Trophoblast cell (in vitro differentiated cells and primary cell): Measurements from ENCODE around the gene CENPX.
A peak's percentile ranks its signal among the peaks of the same experiment; 100 is the strongest.
"Not testable (repeated sequence)": the region's sequence is repeated elsewhere in the genome, so short reads cannot be mapped to it uniquely, and the experiment has no call there.

Source experiments
- DNase-seq, 2 donors: peaks; one replicate each; pipeline ENCODE4 v3.0.0-alpha.2; 2016
- H2AFZ ChIP-seq: 2 replicates; pipeline ENCODE4 v1.6.1; 2013; ENCODE audit warnings: low read length, moderate library complexity, mild to moderate bottlenecking; ENCODE audit not compliant: insufficient read depth, poor library complexity
- H2AK5ac ChIP-seq: 2 replicates; pipeline ENCODE4 v1.6.1; 2013; ENCODE audit warnings: mild to moderate bottlenecking, low read length
- H2BK120ac ChIP-seq: 2 replicates; pipeline ENCODE4 v1.6.1; 2013; ENCODE audit warnings: low read length, mild to moderate bottlenecking, moderate library complexity; ENCODE audit not compliant: insufficient read depth, poor library complexity
- H2BK12ac ChIP-seq: 2 replicates; pipeline ENCODE4 v1.6.1; 2013; ENCODE audit warnings: mild to moderate bottlenecking, low read length, moderate library complexity
- H2BK5ac ChIP-seq: 2 replicates; pipeline ENCODE4 v1.6.1; 2013; ENCODE audit warnings: low read length, low read depth, moderate library complexity, mild to moderate bottlenecking; ENCODE audit not compliant: poor library complexity
- H3K14ac ChIP-seq: 2 replicates; pipeline ENCODE4 v1.6.1; 2013; ENCODE audit warnings: mild to moderate bottlenecking, low read length
- H3K18ac ChIP-seq: 2 replicates; pipeline ENCODE4 v1.6.1; 2013; ENCODE audit warnings: mild to moderate bottlenecking, low read length
- H3K23ac ChIP-seq: 2 replicates; pipeline ENCODE4 v1.6.1; 2013; ENCODE audit warnings: low read length
- H3K27ac ChIP-seq: 2 replicates; pipeline ENCODE4 v1.5.1; 2013; ENCODE audit warnings: low read depth, mild to moderate bottlenecking, inconsistent platforms, low read length, moderate library complexity
- H3K27me3 ChIP-seq: 2 replicates; pipeline ENCODE4 v1.6.1; 2013; ENCODE audit warnings: inconsistent platforms, mild to moderate bottlenecking, low read length, moderate library complexity; ENCODE audit not compliant: insufficient read depth
- H3K36me3 ChIP-seq, 2 experiments: 1 replicate in 1 of 2; 2 replicates in 1 of 2; pipeline ENCODE4 v1.6.1; 2013; ENCODE audit warnings: low read length in 2 of 2, mild to moderate bottlenecking in 2 of 2, moderate library complexity in 1 of 2; ENCODE audit not compliant: insufficient read depth in 2 of 2, control insufficient read depth in 1 of 2
- H3K4ac ChIP-seq: 2 replicates; pipeline ENCODE4 v1.6.1; 2013; ENCODE audit warnings: low read depth, mild to moderate bottlenecking, low read length, moderate library complexity
- H3K4me1 ChIP-seq, 2 experiments: 1 replicate in 1 of 2; 2 replicates in 1 of 2; pipeline ENCODE4 v1.6.1; 2013; ENCODE audit warnings: low read length in 2 of 2, mild to moderate bottlenecking in 2 of 2, moderate library complexity in 1 of 2; ENCODE audit not compliant: insufficient read depth in 2 of 2, control insufficient read depth in 1 of 2
- H3K4me2 ChIP-seq: 2 replicates; pipeline ENCODE4 v1.6.1; 2013; ENCODE audit warnings: inconsistent platforms, mild to moderate bottlenecking, low read length, moderate library complexity
- H3K4me3 ChIP-seq: 2 replicates; pipeline ENCODE4 v1.5.1; 2013; ENCODE audit warnings: mild to moderate bottlenecking, low read depth, low read length, inconsistent platforms
- H3K79me1 ChIP-seq: one replicate; pipeline ENCODE4 v1.6.1; 2013; ENCODE audit warnings: low read length
- H3K79me2 ChIP-seq: 2 replicates; pipeline ENCODE4 v1.6.1; 2013; ENCODE audit warnings: low read length, mild to moderate bottlenecking; ENCODE audit not compliant: control insufficient read depth, insufficient read depth, poor library complexity
- H3K9ac ChIP-seq: 2 replicates; pipeline ENCODE4 v1.6.1; 2013; ENCODE audit warnings: mild to moderate bottlenecking, low read length
- H3K9me3 ChIP-seq: 2 replicates; pipeline ENCODE4 v1.6.1; 2013; ENCODE audit warnings: low read depth, mild to moderate bottlenecking, control low read depth, inconsistent platforms, low read length; ENCODE audit not compliant: insufficient read depth
- H4K12ac ChIP-seq: 2 replicates; pipeline ENCODE4 v1.6.1; 2013; ENCODE audit warnings: low read depth, mild to moderate bottlenecking, low read length, moderate library complexity
- H4K8ac ChIP-seq: 2 replicates; pipeline ENCODE4 v1.6.1; 2013; ENCODE audit warnings: low read depth, mild to moderate bottlenecking, low read length, moderate library complexity
- H4K91ac ChIP-seq: one replicate; pipeline ENCODE4 v1.6.1; 2013; ENCODE audit warnings: low read depth, mild to moderate bottlenecking, low read length, moderate library complexity
- WGBS: extraction: QIAGEN DNeasy Blood & Tissue Kit; methylation state at CpG from one replicate; pipeline ENCODE4 v1.1.7; 2013; ENCODE audit warnings: missing lambda C conversion rate; ENCODE audit not compliant: insufficient read length, insufficient coverage; ENCODE audit errors: extremely low coverage; 5-methylcytosine and 5-hydroxymethylcytosine counted together

Gene CENPX

GRCh38 chr17:81983639-81984373 is 38.9 kb downstream of the CENPX start:
- Histone ChIP-seq H3K9me3 (peaks cover 8% of the 10 kb centered on the region), H3K23ac (no peak overlapping the region), H4K91ac (peak overlapping the region; percentile 86), H2AFZ (no peak overlapping the region), H4K12ac (no peak overlapping the region), H3K79me1 (peaks cover 11% of the 10 kb centered on the region), H2BK5ac (no peak overlapping the region), H3K27ac (no peak overlapping the region), H3K4me3 (no peak overlapping the region), H4K8ac (no peak overlapping the region), H3K79me2 (peaks cover 3% of the 10 kb centered on the region), H2BK120ac (no peak overlapping the region), H3K4me1 (peaks cover 25 to 29% of the 10 kb centered on the region in 2 experiments), H2AK5ac (no peak overlapping the region), H3K9ac (no peak overlapping the region), H3K14ac (no peak overlapping the region), H3K4me2 (no peak overlapping the region), H2BK12ac (peak overlapping the region; percentile 5), H3K4ac (no peak overlapping the region), H3K27me3 (no peaks in the 10 kb centered on the region), H3K18ac (peak overlapping the region; percentile 7), H3K36me3 (peaks cover 25 to 30% of the 10 kb centered on the region in 2 experiments)
- no CpG with 5 or more reads among the region's 26 CpGs for WGBS
- DNase-seq = peak; percentile 77 to 82

- H4K8ac ChIP-seq = peak overlapping the region; percentile 1
- H3K14ac ChIP-seq = peak overlapping the region; percentile 62
- peak overlapping the region; percentile 60 for H2BK120ac ChIP-seq
- H2AK5ac ChIP-seq = peak overlapping the region; percentile 22
- H3K36me3 ChIP-seq = peaks cover 25 to 30% of the 10 kb centered on the region in 2 experiments
- H3K27ac ChIP-seq = peak overlapping the region; percentile 50
- peak overlapping the region; percentile 65 for H3K4ac ChIP-seq
- no peak overlapping the region for H2AFZ ChIP-seq
- no peaks in the 10 kb centered on the region for H3K27me3 ChIP-seq
- H3K4me2 ChIP-seq = no peak overlapping the region
- no peak for DNase-seq
- no peak overlapping the region for H3K4me3 ChIP-seq
- peaks cover 13% of the 10 kb centered on the region for H3K79me1 ChIP-seq
- H2BK12ac ChIP-seq = peak overlapping the region; percentile 5
- peaks cover 3% of the 10 kb centered on the region for H3K79me2 ChIP-seq
- H4K12ac ChIP-seq = no peak overlapping the region
- H3K18ac ChIP-seq = peak overlapping the region; percentile 7
- H3K9ac ChIP-seq = no peak overlapping the region
- H3K23ac ChIP-seq = no peak overlapping the region
- no CpG with 5 or more reads among the region's 35 CpGs for whole genome bisulfite sequencing
- H3K9me3 ChIP-seq = peaks cover 8% of the 10 kb centered on the region
- peaks cover 30 to 33% of the 10 kb centered on the region in 2 experiments for H3K4me1 ChIP-seq
- peak overlapping the region; percentile 86 for H4K91ac ChIP-seq
- H2BK5ac ChIP-seq = peak overlapping the region; percentile 22
Observed at GRCh38 chr17:81983011-81983638, 39.6 kb downstream of the CENPX start.

GRCh38 chr17:81981511-81981910 is 41.2 kb downstream of the CENPX start:
- peak; percentile 95 to 96 for DNase-seq
- not testable (repeated sequence) for H4K12ac ChIP-seq, H2BK5ac ChIP-seq, H3K14ac ChIP-seq, H3K79me2 ChIP-seq, H2AK5ac ChIP-seq, H3K9ac ChIP-seq, H3K4ac ChIP-seq, H3K27me3 ChIP-seq, H3K18ac ChIP-seq, H3K4me2 ChIP-seq, H3K4me3 ChIP-seq, H2BK120ac ChIP-seq, H3K23ac ChIP-seq, H3K9me3 ChIP-seq, H2AFZ ChIP-seq, H4K8ac ChIP-seq
- Histone ChIP-seq H4K91ac (peak overlapping the region; percentile 29), H3K4me1 (peaks cover 32 to 39% of the 10 kb centered on the region in 2 experiments), H3K27ac (peak overlapping the region; percentile 64), H3K36me3 (peaks cover 15 to 26% of the 10 kb centered on the region in 2 experiments), H3K79me1 (peaks cover 26% of the 10 kb centered on the region), H2BK12ac (peak overlapping the region; percentile 31)
- no CpG with 5 or more reads among the region's 12 CpGs for WGBS

GRCh38 chr17:81980707-81981343 is 41.9 kb downstream of the CENPX start:
- H3K4ac ChIP-seq = no peak overlapping the region
- H3K18ac ChIP-seq = no peak overlapping the region
- H3K79me1 ChIP-seq = peaks cover 26% of the 10 kb centered on the region
- H3K4me3 ChIP-seq = no peak overlapping the region
- DNase-seq = peak; percentile 96 to 98
- WGBS = no CpG with 5 or more reads among the region's 9 CpGs
- H3K4me2 ChIP-seq = no peak overlapping the region
- peaks cover 32 to 41% of the 10 kb centered on the region in 2 experiments for H3K4me1 ChIP-seq
- no peak overlapping the region for H2AK5ac ChIP-seq
- no peaks in the 10 kb centered on the region for H3K27me3 ChIP-seq
- H3K14ac ChIP-seq = no peak overlapping the region
- H2BK12ac ChIP-seq = peak overlapping the region; percentile 37
- H4K8ac ChIP-seq = no peak overlapping the region
- no peak overlapping the region for H2BK120ac ChIP-seq
- no peak overlapping the region for H3K9ac ChIP-seq
- peaks cover 10% of the 10 kb centered on the region for H3K79me2 ChIP-seq
- H4K91ac ChIP-seq = peak overlapping the region; percentile 19
- H4K12ac ChIP-seq = no peak overlapping the region
- no peak overlapping the region for H2BK5ac ChIP-seq
- peaks cover 5% of the 10 kb centered on the region for H3K9me3 ChIP-seq
- peak overlapping the region; percentile 64 for H3K27ac ChIP-seq
- peaks cover 12 to 21% of the 10 kb centered on the region in 2 experiments for H3K36me3 ChIP-seq
- no peak overlapping the region for H3K23ac ChIP-seq
- H2AFZ ChIP-seq = no peak overlapping the region
